Muscle of leg (tissue), 16 donors: ENCODE measurements around the gene TMEM39A. TPM values are rescaled to one million over a fixed set of nuclear protein-coding genes. Genes with fewer than 3 reads are reported as not detected.

Experiments
- DNase-seq: peaks from one replicate; pipeline ENCODE4 v3.0.0; 2013
- H3K27ac ChIP-seq: one replicate; pipeline ENCODE4 v1.5.1; 2013; ENCODE audit warnings: mild to moderate bottlenecking, low read length, control low read depth
- H3K27me3 ChIP-seq: one replicate; pipeline ENCODE4 v1.6.1; 2013; ENCODE audit warnings: low read length; ENCODE audit not compliant: control insufficient read depth, insufficient read depth
- H3K36me3 ChIP-seq: one replicate; pipeline ENCODE4 v1.6.1; 2013; ENCODE audit warnings: low read length; ENCODE audit not compliant: control insufficient read depth, insufficient read depth
- H3K4me1 ChIP-seq: one replicate; pipeline ENCODE4 v1.6.1; 2013; ENCODE audit warnings: low read length; ENCODE audit not compliant: control insufficient read depth, insufficient read depth
- H3K4me3 ChIP-seq: one replicate; pipeline ENCODE4 v1.5.1; 2013; ENCODE audit warnings: low read length, control low read depth
- H3K9me3 ChIP-seq: replicated peaks from 2 replicates; pipeline ENCODE4 v1.6.1; 2013; ENCODE audit warnings: low read depth, low read length; ENCODE audit not compliant: control insufficient read depth
- WGBS: methylation state at CpG from one replicate; pipeline ENCODE4 v1.1.5; 2013; ENCODE audit warnings: missing lambda C conversion rate; ENCODE audit not compliant: insufficient coverage; 5-methylcytosine and 5-hydroxymethylcytosine counted together
- long read RNA-seq, 11 donors: transcript quantifications; one replicate each; lab custom pipeline, GENCODE V29; 2026
- polyA plus RNA-seq, 8 donors: library from polyadenylated mRNA; unstranded; fragments of 120-200 nt; gene quantifications; one replicate each; pipeline versions ENCODE4 v1.2.1 to v1.2.3, GENCODE V29; 2013; ENCODE audit warnings: inconsistent platforms in 1 of 8, low replicate concordance in 1 of 8; ENCODE audit not compliant: insufficient read length in 8 of 8, insufficient read depth in 1 of 8
- total RNA-seq: library from RNA; stranded (reverse); fragments of 120-200 nt; gene quantifications from one replicate; pipeline ENCODE4 v1.2.4, GENCODE V29; 2013

TMEM39A gene
- total RNA-seq = 44.4 TPM
- polyA plus RNA-seq = 10 to 100 TPM; 35.7 to 51.1 (median 38.7) TPM
- long read RNA-seq, donor 1, full-length matches to known transcripts = 5 of 5 reads
- long read RNA-seq, donor 1, partial matches to known transcripts = 0 of 5 reads
- long read RNA-seq, donor 1, other reads (novel, unspliced or antisense) = 0 of 5 reads
- long read RNA-seq, donor 2 = 0 reads
- long read RNA-seq, donor 3, full-length matches to known transcripts = 3 of 3 reads
- long read RNA-seq, donor 3, partial matches to known transcripts = 0 of 3 reads
- long read RNA-seq, donor 3, other reads (novel, unspliced or antisense) = 0 of 3 reads
- long read RNA-seq, donor 4 = 0 reads
- long read RNA-seq, donor 5, full-length matches to known transcripts = 10 of 10 reads
- long read RNA-seq, donor 5, partial matches to known transcripts = 0 of 10 reads
- long read RNA-seq, donor 5, other reads (novel, unspliced or antisense) = 0 of 10 reads
- long read RNA-seq, donor 6, full-length matches to known transcripts = 6 of 6 reads
- long read RNA-seq, donor 6, partial matches to known transcripts = 0 of 6 reads
- long read RNA-seq, donor 6, other reads (novel, unspliced or antisense) = 0 of 6 reads
- long read RNA-seq, donor 7, full-length matches to known transcripts = 7 of 7 reads
- long read RNA-seq, donor 7, partial matches to known transcripts = 0 of 7 reads
- long read RNA-seq, donor 7, other reads (novel, unspliced or antisense) = 0 of 7 reads
- long read RNA-seq, donor 8, full-length matches to known transcripts = 5 of 5 reads
- long read RNA-seq, donor 8, partial matches to known transcripts = 0 of 5 reads
- long read RNA-seq, donor 8, other reads (novel, unspliced or antisense) = 0 of 5 reads
- long read RNA-seq, donor 9, full-length matches to known transcripts = 5 of 5 reads
- long read RNA-seq, donor 9, partial matches to known transcripts = 0 of 5 reads
- long read RNA-seq, donor 9, other reads (novel, unspliced or antisense) = 0 of 5 reads
- long read RNA-seq, donor 10, full-length matches to known transcripts = 2 of 2 reads
- long read RNA-seq, donor 10, partial matches to known transcripts = 0 of 2 reads
- long read RNA-seq, donor 10, other reads (novel, unspliced or antisense) = 0 of 2 reads
- long read RNA-seq, donor 11, full-length matches to known transcripts = 4 of 4 reads
- long read RNA-seq, donor 11, partial matches to known transcripts = 0 of 4 reads
- long read RNA-seq, donor 11, other reads (novel, unspliced or antisense) = 0 of 4 reads

DNA sequence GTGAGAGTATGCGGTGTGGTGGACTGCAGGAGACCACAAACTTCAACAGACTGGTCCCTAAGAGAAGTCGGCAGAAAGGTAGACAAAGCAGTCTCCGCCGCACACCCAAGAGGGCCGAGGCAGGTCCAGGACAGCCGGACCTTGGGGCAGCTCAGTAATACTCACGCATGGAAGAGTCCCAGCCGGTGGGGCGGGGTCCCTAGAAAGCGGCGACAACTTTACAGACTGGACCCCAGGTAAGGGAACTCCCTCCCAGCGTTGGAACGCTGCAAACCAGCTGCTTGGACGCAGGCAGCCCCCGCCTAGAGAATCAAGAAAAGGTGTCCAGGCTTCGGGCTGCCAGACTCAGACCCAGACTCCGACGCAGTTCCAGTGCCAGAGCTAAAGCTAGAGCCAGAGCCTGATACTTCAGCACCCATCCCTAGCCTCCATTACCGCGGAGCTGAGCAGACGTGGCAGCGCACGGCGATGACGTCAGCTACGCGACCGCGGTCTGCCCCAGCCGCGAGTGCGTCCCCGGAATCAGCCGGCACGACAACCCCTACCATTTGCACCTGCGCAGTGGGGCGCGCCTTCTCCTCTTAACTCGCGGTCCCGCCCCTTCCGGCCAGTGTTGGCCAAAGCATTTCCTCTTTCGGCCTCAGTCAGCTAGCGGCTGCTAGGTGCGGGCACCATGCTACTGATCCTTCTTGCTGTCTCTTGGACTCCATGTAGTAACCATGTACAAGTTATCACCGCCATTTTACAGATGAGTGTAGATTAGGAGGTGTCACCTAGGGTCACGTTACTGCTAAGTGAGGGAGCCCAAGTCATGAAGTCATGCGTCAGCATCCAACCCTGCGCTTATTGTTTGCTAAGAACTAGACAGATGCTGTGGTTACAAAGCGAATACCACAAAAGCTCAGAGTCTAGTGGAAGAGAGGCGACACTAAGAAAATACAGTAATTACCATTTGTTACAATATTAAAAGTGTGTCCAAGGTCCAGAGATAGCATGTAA is at the start of gene TMEM39A:
TMEM39A (minus strand) TSS at position 445 of the 999 bp plus-strand sequence. CDS start 1,541 bp downstream, outside the sequence.
- peaks cover 7% of the 10 kb centered on the region for H3K4me1 ChIP-seq

GRCh38 chr3:119510690-119511089 is 47.3 kb upstream of the TMEM39A start:
- Histone ChIP-seq H3K27me3 (no peaks in the 10 kb centered on the region), H3K27ac (no peak overlapping the region), H3K4me1 (no peaks in the 10 kb centered on the region), H3K9me3 (no peaks in the 10 kb centered on the region), H3K36me3 (peaks cover 24% of the 10 kb centered on the region), H3K4me3 (no peak overlapping the region)
- DNase-seq = no peak

More for the DNA sequence above, at the start of gene TMEM39A:
- Histone ChIP-seq H3K27ac (peak within 1 kb of the TSS; percentile 96), H3K36me3 (peaks cover 24% of the 10 kb centered on the region), H3K4me3 (peak within 1 kb of the TSS; percentile 98), H3K27me3 (no peaks in the 10 kb centered on the region), H3K9me3 (no peaks in the 10 kb centered on the region)
- WGBS = 0% methylated on average over 43 of the region's 51 CpGs
- DNase-seq = peak; percentile 100

DNA sequence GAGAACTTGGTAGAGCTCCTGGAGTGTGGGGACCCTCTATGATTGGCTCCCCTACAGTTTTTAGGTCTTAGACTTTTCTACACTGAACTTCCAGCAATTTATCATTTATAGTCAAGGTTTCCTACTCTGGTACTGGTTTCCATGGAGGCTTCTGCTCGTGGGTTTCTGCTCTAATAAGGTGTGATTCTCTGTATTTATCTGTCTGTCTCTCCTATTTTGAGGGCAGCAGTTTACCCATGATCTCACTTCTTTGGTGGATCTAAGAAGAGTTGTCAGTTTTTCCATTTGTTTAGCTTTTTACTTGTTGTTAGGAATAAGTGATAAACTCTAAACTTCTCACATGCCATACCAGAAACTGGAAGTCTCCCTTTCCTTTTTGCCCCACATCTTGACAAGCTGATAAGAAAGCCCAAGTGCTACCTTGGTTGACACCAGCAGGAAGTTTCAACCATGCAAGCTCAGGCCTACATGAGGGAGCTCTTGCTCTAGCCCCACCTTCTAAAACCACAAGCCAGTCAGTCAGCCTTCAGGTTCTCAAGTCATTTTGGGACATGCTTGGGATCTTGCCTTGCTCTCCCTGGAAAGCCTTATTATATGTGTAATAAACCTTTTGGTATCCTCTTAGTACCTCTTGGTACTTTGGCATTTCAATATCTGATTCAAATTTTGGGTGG is 44.9 kb upstream of the TMEM39A start:
- no peak for DNase-seq
- Histone ChIP-seq H3K9me3 (no peaks in the 10 kb centered on the region), H3K27me3 (no peaks in the 10 kb centered on the region), H3K27ac (no peak overlapping the region), H3K4me1 (no peaks in the 10 kb centered on the region), H3K4me3 (no peak overlapping the region), H3K36me3 (peaks cover 23% of the 10 kb centered on the region)
- WGBS = no CpG with 5 or more reads among the region's 1 CpG

GRCh38 chr3:119507404-119507803 is 44.0 kb upstream of the TMEM39A start:
- Histone ChIP-seq H3K27ac (no peak overlapping the region), H3K9me3 (no peaks in the 10 kb centered on the region), H3K4me3 (no peak overlapping the region), H3K36me3 (peaks cover 23% of the 10 kb centered on the region), H3K4me1 (no peaks in the 10 kb centered on the region), H3K27me3 (no peaks in the 10 kb centered on the region)
- WGBS = no CpG with 5 or more reads among the region's 2 CpGs
- DNase-seq = no peak

DNA sequence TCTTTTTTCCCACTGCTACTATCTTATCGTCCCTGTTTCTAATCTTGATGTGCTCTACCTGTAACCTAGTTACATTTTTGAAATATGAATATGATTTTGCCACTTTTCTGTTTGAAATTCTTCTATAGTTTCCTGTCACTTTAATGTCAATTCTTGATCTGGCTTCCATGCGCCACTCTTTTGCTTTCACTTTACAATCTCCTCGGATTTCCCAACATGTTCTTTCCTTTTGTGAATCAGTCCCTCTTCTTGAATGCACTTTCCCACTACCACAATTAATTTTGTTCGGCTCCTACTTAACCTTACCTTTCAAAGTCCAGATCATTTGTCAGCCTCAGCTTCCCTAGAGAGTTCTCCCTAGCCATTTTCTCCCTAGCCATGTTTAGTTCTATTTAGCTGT is 43.2 kb upstream of the TMEM39A start:
- H3K9me3 ChIP-seq = no peaks in the 10 kb centered on the region
- no peaks in the 10 kb centered on the region for H3K4me1 ChIP-seq
- H3K27me3 ChIP-seq = no peaks in the 10 kb centered on the region
- peaks cover 23% of the 10 kb centered on the region for H3K36me3 ChIP-seq
- no peak overlapping the region for H3K4me3 ChIP-seq
- no peak overlapping the region for H3K27ac ChIP-seq
- no peak for DNase-seq
- WGBS = 87% methylated on average over 3 of the region's 4 CpGs

GRCh38 chr3:119500901-119501300 is 37.5 kb upstream of the TMEM39A start:
- Histone ChIP-seq H3K27ac (no peak overlapping the region), H3K9me3 (no peaks in the 10 kb centered on the region), H3K27me3 (no peaks in the 10 kb centered on the region), H3K4me3 (no peak overlapping the region), H3K4me1 (peaks cover 9% of the 10 kb centered on the region), H3K36me3 (peaks cover 7% of the 10 kb centered on the region)
- no CpG with 5 or more reads among the region's 2 CpGs for WGBS
- DNase-seq = no peak

DNA sequence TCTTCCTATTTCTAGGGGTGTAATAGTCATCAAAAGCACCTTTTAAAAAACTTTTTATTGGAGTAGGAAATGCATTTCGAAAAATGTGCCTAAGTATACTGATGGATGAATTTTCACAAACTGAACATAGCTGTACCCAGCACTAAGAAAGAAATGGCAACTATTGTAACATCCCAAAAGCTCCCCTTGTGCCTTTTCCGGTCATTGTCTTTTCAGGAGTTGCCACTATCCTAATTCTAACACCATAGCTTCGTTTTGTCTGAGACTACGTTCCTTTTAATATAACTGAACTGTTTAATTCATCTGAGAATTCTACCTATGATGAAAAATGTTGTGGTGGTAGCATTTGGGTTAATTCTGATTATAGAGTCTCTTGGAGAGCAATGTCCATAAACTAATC is 36.9 kb upstream of the TMEM39A start:
- H3K4me1 ChIP-seq = peaks cover 9% of the 10 kb centered on the region
- H3K9me3 ChIP-seq = no peaks in the 10 kb centered on the region
- no CpG with 5 or more reads among the region's 4 CpGs for WGBS
- no peak for DNase-seq
- H3K27ac ChIP-seq = no peak overlapping the region
- peaks cover 5% of the 10 kb centered on the region for H3K36me3 ChIP-seq
- no peak overlapping the region for H3K4me3 ChIP-seq
- H3K27me3 ChIP-seq = no peaks in the 10 kb centered on the region

GRCh38 chr3:119498186-119499011 is 35.0 kb upstream of the TMEM39A start, which contains the start of gene TIMMDC1:
TSS of gene TIMMDC1 (plus strand) at chr3:119498547. CDS start at chr3:119498734, 187 bp downstream.
- Histone ChIP-seq H3K4me3 (peak within 1 kb of the TSS; percentile 88), H3K4me1 (peaks cover 9% of the 10 kb centered on the region), H3K27ac (peak within 1 kb of the TSS; percentile 99), H3K9me3 (no peaks in the 10 kb centered on the region), H3K36me3 (no peaks in the 10 kb centered on the region), H3K27me3 (no peaks in the 10 kb centered on the region)
- DNase-seq = peak; percentile 99
- under 1% methylated on average over 54 of the region's 58 CpGs for WGBS
